HepG2 (cell line): ENCODE measurements around the gene PITRM1. TPM values are rescaled to one million over a fixed set of nuclear protein-coding genes. Genes with fewer than 3 reads are reported as not detected.

Source experiments
- ATAC-seq: fragments of 200-7000 bp; cut with Tn5 transposase; 3 replicates; pipeline ENCODE4 v1.9.1; 2020; ENCODE audit warnings: mild to moderate bottlenecking, moderate library complexity
- BruUV-seq: library from RNA; stranded (reverse); fragments of 400-500 nt; replicated peaks from 2 replicates; lab custom pipeline; 2021; lab: Mats Ljungman, UMichigan
- CTCF ChIA-PET: fragments of 300-600 bp; formaldehyde crosslinking; extraction: SDS; loops from one replicate; lab custom pipeline; 2021; ENCODE audit warnings: low total read pairs, inconsistent platforms, low intra/inter-chr PET ratio; lab: Yijun Ruan, JAX
- POLR2A ChIA-PET: fragments of 350-600 bp; sonication (Branson Sonifier 250); formaldehyde crosslinking; loops from one replicate; lab custom pipeline; 2020; ENCODE audit warnings: antibody characterized with exemption, inconsistent platforms; lab: Yijun Ruan, JAX
- DNase-seq: peaks from one replicate; pipeline ENCODE4 v3.0.0-alpha.2; 2015; ENCODE audit warnings: low spot score
- FAIRE-seq: peaks from 3 replicates; lab custom pipeline; 2011; peaks lifted over from hg19 to GRCh38; lab: Jason Lieb, UNC
- H2AFZ ChIP-seq: one replicate; pipeline ENCODE4 v1.6.1; 2011; ENCODE audit warnings: low read length, inconsistent platforms
- H3K27ac ChIP-seq: fragments of 300-600 bp; 3 replicates; pipeline ENCODE4 v1.8.0; 2011; ENCODE audit warnings: mixed run types, mild to moderate bottlenecking, mixed read lengths, low read length, inconsistent platforms; ENCODE audit not compliant: insufficient read depth; ENCODE audit errors: extremely low read length
- H3K27me3 ChIP-seq, 2 experiments: fragments of 200-600 bp in 1 of 2; 2 replicates in 1 of 2; 3 replicates in 1 of 2; pipeline versions ENCODE4 v1.6.0 to v1.8.0; 2011; ENCODE audit warnings: low read length in 2 of 2, mild to moderate bottlenecking in 2 of 2, moderate library complexity in 2 of 2, inconsistent platforms in 1 of 2; ENCODE audit not compliant: insufficient read depth in 2 of 2, control insufficient read depth in 1 of 2
- H3K36me3 ChIP-seq, 2 experiments: fragments of 200-600 bp in 1 of 2; replicated peaks in 1 of 2; 2 replicates in 1 of 2; 3 replicates in 1 of 2; pipeline versions ENCODE4 v1.5.1 to v1.8.0; 2011; ENCODE audit warnings: low read length in 2 of 2, inconsistent platforms in 1 of 2; ENCODE audit not compliant: insufficient read depth in 2 of 2, control insufficient read depth in 1 of 2
- H3K4me1 ChIP-seq: 2 replicates; pipeline ENCODE4 v1.5.1; 2012; ENCODE audit warnings: low read length, inconsistent platforms; ENCODE audit not compliant: insufficient read depth
- H3K4me2 ChIP-seq: 2 replicates; pipeline ENCODE4 v1.6.0; 2011; ENCODE audit warnings: low read depth, low read length, inconsistent platforms
- H3K4me3 ChIP-seq, 3 experiments: fragments of 200-600 bp in 1 of 3; sonication (generic), shearing (Covaris generic) in 1 of 3; replicated peaks in 1 of 3; 2 replicates each; pipeline ENCODE4 v1.5.1; 2011 to 2016; ENCODE audit warnings: low read length in 3 of 3, inconsistent platforms in 2 of 3, low read depth in 2 of 3, mild to moderate bottlenecking in 2 of 3, control low read depth in 1 of 3, mixed read lengths in 1 of 3; ENCODE audit not compliant: insufficient read depth in 1 of 3
- H3K79me2 ChIP-seq: one replicate; pipeline ENCODE4 v1.6.1; 2011; ENCODE audit warnings: low read length, inconsistent platforms; ENCODE audit not compliant: insufficient read depth
- H3K9ac ChIP-seq: 2 replicates; pipeline ENCODE4 v1.6.0; 2011; ENCODE audit warnings: mild to moderate bottlenecking, low read depth, low read length, inconsistent platforms; ENCODE audit not compliant: insufficient read depth
- H3K9me3 ChIP-seq: 2 replicates; pipeline ENCODE4 v1.5.1; 2012; ENCODE audit warnings: mild to moderate bottlenecking, low read length
- H4K20me1 ChIP-seq: 2 replicates; pipeline ENCODE4 v1.6.0; 2011; ENCODE audit warnings: inconsistent platforms, mild to moderate bottlenecking, low read length, moderate library complexity; ENCODE audit not compliant: insufficient read depth
- CENPBD1 ChIP-seq: sonication (generic); formaldehyde crosslinking; IDR thresholded peaks from 2 replicates; pipeline ENCODE4 v1.8.0; 2022; ENCODE audit warnings: missing genetic modification reagents, low read depth, mild to moderate bottlenecking, borderline replicate concordance
- CHD2 ChIP-seq: IDR thresholded peaks from 2 replicates; pipeline ENCODE4 v1.6.1; 2011; ENCODE audit warnings: low read depth, low read length, improper control_type of control experiment
- ETV6 ChIP-seq: sonication (generic); formaldehyde crosslinking; conservative IDR thresholded peaks from 2 replicates; pipeline ENCODE4 v1.4.0; 2020; ENCODE audit warnings: missing genetic modification reagents
- SP1 ChIP-seq, 2 experiments: fragments of 450-650 bp in 1 of 2; sonication (generic) in 1 of 2; formaldehyde crosslinking in 1 of 2; IDR thresholded peaks; 2 replicates each; pipeline versions ENCODE4 v1.4.0 to v1.6.1; 2016 to 2020; ENCODE audit warnings: missing genetic modification reagents in 1 of 2
- XRCC5 ChIP-seq: fragments of 200-400 bp; formaldehyde crosslinking; optimal IDR thresholded peaks from 2 replicates; pipeline ENCODE3; 2017; ENCODE audit warnings: mild to moderate bottlenecking, low read length
- ZEB1 ChIP-seq: IDR thresholded peaks from 2 replicates; pipeline ENCODE4 v1.6.1; 2012; ENCODE audit warnings: mild to moderate bottlenecking, low read depth, inconsistent platforms; ENCODE audit not compliant: insufficient replicate concordance
- ZNF296 ChIP-seq: sonication (generic); formaldehyde crosslinking; conservative IDR thresholded peaks from 2 replicates; pipeline ENCODE4 v1.5.0; 2020; ENCODE audit warnings: mild to moderate bottlenecking, missing genetic modification reagents
- ZNF331 ChIP-seq: sonication (generic); formaldehyde crosslinking; IDR thresholded peaks from 2 replicates; pipeline ENCODE4 v1.4.0; 2020; ENCODE audit warnings: missing genetic modification reagents
- ZNF558 ChIP-seq: sonication (generic); formaldehyde crosslinking; IDR thresholded peaks from 2 replicates; pipeline ENCODE4 v1.9.0; 2022; ENCODE audit warnings: mild to moderate bottlenecking, missing genetic modification reagents, borderline replicate concordance
- ZNF747 ChIP-seq: sonication (generic); formaldehyde crosslinking; IDR thresholded peaks from 2 replicates; pipeline ENCODE4 v1.8.1; 2023; ENCODE audit warnings: missing genetic modification reagents, mild to moderate bottlenecking, borderline replicate concordance
- ZNF768 ChIP-seq: sonication (generic); formaldehyde crosslinking; IDR thresholded peaks from 2 replicates; pipeline ENCODE4 v1.4.0; 2020; ENCODE audit warnings: missing genetic modification reagents
- WGBS: methylation state at CpG from one replicate; pipeline ENCODE4 v1.1.6; 2017; ENCODE audit warnings: low lambda C conversion rate; 5-methylcytosine and 5-hydroxymethylcytosine counted together
- in situ Hi-C: cut with HindIII; loops from 2 replicates; pipeline ENCODE4 v1.10.0; 2017; ENCODE audit warnings: low pct_unique_long_range_greater_than_20kb; ENCODE audit not compliant: extremely low pct_ligation_motif_present
- intact Hi-C: fragments of 100-400 bp; cut with micrococcal nuclease; formaldehyde crosslinking; loops from one replicate; pipeline ENCODE4 v1.10.0; 2022; ENCODE audit not compliant: unreplicated experiment
- polyA plus RNA-seq, 8 experiments: library from polyadenylated mRNA; depleted of rRNA in 3 of 8; stranded (reverse) in 7 of 8; unstranded in 1 of 8; fragments of >200 nt; fragmentation: Illumina TruSeq in 4 of 8; extraction: Trizol in 4 of 8; gene quantifications; 2 replicates each; pipeline versions ENCODE4 v1.2.1 to v1.2.3, GENCODE V29; 2011 to 2016; ENCODE audit warnings: low read depth in 4 of 8, missing spikeins in 1 of 8, mixed read lengths in 1 of 8; ENCODE audit not compliant: insufficient read depth in 1 of 8
- total RNA-seq, 5 experiments: library from RNA; depleted of rRNA; stranded (reverse); fragments of >200 nt; fragmentation: Illumina TruSeq; extraction: Trizol; gene quantifications; 2 replicates each; pipeline ENCODE4 v1.2.3, GENCODE V29; 2016; ENCODE audit warnings: low read depth in 1 of 5
- TF ChIP-seq, protein P1 (sequence below): sonication (generic); formaldehyde crosslinking; IDR thresholded peaks from 2 replicates; pipeline ENCODE4 v1.9.0; 2022; ENCODE audit warnings: low read depth, missing genetic modification reagents
- TF ChIP-seq, protein P2 (sequence below): sonication (generic); formaldehyde crosslinking; IDR thresholded peaks from 2 replicates; pipeline ENCODE4 v1.5.0; 2020; ENCODE audit warnings: mild to moderate bottlenecking, missing genetic modification reagents, borderline replicate concordance

PITRM1 gene
- total and polyA plus RNA-seq, 2 of the 13 experiments (the other 11 are each of a cell fraction or from before 2014, with no cell fraction given): 16.4 to 29.0 TPM

DNA sequence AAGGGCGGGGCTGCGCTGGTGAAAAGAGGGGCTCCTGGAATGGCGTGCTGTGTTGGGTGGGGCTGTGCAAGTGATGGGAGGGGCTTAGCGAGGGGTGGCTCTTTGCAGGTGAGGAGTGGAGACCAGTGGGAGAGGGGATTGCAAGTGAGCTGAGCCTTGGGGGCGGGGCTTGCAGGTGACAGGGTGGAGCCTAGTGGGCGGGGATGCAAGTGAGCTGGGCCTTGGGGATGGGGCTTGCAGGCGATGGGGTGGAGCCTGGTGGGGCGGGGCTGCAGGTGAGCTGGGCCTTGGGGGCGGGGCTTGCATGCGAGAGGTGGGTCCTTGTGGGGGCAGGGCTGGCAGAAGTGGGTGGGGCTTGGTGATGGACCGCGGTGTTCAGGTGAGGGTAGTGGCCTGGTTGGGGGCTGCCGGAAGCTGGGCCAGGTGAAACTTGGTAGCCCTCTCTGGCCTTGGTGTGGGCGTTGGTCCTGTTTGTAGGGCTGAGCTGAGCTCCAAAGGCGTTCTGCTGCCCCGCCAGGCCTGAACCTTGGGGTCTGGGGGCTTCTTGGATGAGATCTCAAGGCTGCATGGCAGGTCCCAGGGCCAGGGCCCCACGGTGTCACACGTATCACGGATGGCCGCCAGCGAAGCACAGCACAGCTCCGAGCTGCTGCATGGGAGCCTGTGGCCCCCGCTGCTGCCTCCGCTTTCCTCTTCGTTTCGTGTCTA, 743 bp upstream of the PITRM1 start:
- no peak for DNase-seq
- Histone ChIP-seq H3K9me3 (no peaks in the 10 kb centered on the region), H3K9ac (no peak overlapping the region), H3K4me3 (peak overlapping the region in 2 of 3 experiments; percentile 68 to 74; a peak in 4 of 6 replicates), H2AFZ (no peak overlapping the region), H3K36me3 (peaks cover 5 to 6% of the 10 kb centered on the region in 2 experiments; a peak in 4 of 5 replicates), H3K79me2 (no peaks in the 10 kb centered on the region), H3K27me3 (peaks cover 0 to 4% of the 10 kb centered on the region in 2 experiments; a peak in 1 of 5 replicates), H3K4me2 (peak overlapping the region; percentile 50; the same call in 1 of the 2 replicates), H4K20me1 (no peaks in the 10 kb centered on the region), H3K27ac (no peak overlapping the region), H3K4me1 (peaks cover 17% of the 10 kb centered on the region)
- ChIA-PET CTCF (no interaction called here), POLR2A (interaction anchor here (0.8 to 2.0 kb wide), 6 partner anchors 9 to 612 kb away, joined by 3 to 11 read pairs (median 3); partner anchors contain the start of gene KLF6)
- BruUV-seq: no TSS peak
- in situ Hi-C loops: no loop called here
- 32% methylated on average over 20 of the region's 26 CpGs for WGBS
- intact Hi-C loops: no loop called here
- peak; percentile 8; the same call in 2 of the 3 replicates for ATAC-seq
- no peak for FAIRE-seq
- TF ChIP-seq, protein P1, sequence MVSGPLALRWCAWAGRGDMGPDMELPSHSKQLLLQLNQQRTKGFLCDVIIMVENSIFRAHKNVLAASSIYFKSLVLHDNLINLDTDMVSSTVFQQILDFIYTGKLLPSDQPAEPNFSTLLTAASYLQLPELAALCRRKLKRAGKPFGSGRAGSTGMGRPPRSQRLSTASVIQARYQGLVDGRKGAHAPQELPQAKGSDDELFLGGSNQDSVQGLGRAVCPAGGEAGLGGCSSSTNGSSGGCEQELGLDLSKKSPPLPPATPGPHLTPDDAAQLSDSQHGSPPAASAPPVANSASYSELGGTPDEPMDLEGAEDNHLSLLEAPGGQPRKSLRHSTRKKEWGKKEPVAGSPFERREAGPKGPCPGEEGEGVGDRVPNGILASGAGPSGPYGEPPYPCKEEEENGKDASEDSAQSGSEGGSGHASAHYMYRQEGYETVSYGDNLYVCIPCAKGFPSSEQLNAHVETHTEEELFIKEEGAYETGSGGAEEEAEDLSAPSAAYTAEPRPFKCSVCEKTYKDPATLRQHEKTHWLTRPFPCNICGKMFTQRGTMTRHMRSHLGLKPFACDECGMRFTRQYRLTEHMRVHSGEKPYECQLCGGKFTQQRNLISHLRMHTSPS: no peak
- TF ChIP-seq ZNF331 (no peak), XRCC5 (no peak), ZNF768 (CRISPR knock-in tag) (peak; percentile 10; the same call in 1 of the 2 replicates), SP1 (IDR thresholded peaks at IDR 0.05) (0 out of 2 replicates have a peak, but pooled peaks have one; percentile 52), SP1 (CRISPR knock-in tag; IDR thresholded peaks at IDR 0.05) (peak; percentile 45; the same call in 1 of the 2 replicates), CHD2 (no peak), ZNF296 (no peak), ZNF558 (CRISPR knock-in tag) (0 out of 2 replicates have a peak, but pooled peaks have one; percentile 44), ZEB1 (peak; percentile 62), ETV6 (no peak), ZNF747 (CRISPR knock-in tag) (no peak), CENPBD1 (no peak)
- TF ChIP-seq, protein P2, sequence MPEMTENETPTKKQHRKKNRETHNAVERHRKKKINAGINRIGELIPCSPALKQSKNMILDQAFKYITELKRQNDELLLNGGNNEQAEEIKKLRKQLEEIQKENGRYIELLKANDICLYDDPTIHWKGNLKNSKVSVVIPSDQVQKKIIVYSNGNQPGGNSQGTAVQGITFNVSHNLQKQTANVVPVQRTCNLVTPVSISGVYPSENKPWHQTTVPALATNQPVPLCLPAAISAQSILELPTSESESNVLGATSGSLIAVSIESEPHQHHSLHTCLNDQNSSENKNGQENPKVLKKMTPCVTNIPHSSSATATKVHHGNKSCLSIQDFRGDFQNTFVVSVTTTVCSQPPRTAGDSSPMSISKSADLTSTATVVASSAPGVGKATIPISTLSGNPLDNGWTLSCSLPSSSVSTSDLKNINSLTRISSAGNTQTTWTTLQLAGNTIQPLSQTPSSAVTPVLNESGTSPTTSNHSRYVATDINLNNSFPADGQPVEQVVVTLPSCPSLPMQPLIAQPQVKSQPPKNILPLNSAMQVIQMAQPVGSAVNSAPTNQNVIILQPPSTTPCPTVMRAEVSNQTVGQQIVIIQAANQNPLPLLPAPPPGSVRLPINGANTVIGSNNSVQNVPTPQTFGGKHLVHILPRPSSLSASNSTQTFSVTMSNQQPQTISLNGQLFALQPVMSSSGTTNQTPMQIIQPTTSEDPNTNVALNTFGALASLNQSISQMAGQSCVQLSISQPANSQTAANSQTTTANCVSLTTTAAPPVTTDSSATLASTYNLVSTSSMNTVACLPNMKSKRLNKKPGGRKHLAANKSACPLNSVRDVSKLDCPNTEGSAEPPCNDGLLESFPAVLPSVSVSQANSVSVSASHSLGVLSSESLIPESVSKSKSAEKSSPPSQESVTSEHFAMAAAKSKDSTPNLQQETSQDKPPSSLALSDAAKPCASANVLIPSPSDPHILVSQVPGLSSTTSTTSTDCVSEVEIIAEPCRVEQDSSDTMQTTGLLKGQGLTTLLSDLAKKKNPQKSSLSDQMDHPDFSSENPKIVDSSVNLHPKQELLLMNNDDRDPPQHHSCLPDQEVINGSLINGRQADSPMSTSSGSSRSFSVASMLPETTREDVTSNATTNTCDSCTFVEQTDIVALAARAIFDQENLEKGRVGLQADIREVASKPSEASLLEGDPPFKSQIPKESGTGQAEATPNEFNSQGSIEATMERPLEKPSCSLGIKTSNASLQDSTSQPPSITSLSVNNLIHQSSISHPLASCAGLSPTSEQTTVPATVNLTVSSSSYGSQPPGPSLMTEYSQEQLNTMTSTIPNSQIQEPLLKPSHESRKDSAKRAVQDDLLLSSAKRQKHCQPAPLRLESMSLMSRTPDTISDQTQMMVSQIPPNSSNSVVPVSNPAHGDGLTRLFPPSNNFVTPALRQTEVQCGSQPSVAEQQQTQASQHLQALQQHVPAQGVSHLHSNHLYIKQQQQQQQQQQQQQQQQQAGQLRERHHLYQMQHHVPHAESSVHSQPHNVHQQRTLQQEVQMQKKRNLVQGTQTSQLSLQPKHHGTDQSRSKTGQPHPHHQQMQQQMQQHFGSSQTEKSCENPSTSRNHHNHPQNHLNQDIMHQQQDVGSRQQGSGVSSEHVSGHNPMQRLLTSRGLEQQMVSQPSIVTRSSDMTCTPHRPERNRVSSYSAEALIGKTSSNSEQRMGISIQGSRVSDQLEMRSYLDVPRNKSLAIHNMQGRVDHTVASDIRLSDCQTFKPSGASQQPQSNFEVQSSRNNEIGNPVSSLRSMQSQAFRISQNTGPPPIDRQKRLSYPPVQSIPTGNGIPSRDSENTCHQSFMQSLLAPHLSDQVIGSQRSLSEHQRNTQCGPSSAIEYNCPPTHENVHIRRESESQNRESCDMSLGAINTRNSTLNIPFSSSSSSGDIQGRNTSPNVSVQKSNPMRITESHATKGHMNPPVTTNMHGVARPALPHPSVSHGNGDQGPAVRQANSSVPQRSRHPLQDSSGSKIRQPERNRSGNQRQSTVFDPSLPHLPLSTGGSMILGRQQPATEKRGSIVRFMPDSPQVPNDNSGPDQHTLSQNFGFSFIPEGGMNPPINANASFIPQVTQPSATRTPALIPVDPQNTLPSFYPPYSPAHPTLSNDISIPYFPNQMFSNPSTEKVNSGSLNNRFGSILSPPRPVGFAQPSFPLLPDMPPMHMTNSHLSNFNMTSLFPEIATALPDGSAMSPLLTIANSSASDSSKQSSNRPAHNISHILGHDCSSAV: no peak
